Left ventricle myocardium inferior (tissue), 1 donor: ENCODE results near the gene MEIS1. TPM values are rescaled to one million over a fixed set of nuclear protein-coding genes. Genes with fewer than 3 reads are reported as not detected.
"Not testable (repeated sequence)": the region's sequence is repeated elsewhere in the genome, so short reads cannot be mapped to it uniquely, and the experiment has no call there.

Experiments
- DNase-seq: peaks from one replicate; pipeline ENCODE4 v3.0.0-alpha.2; 2020
- H3K27ac ChIP-seq: fragments of 200-600 bp; replicated peaks from 2 replicates; pipeline ENCODE4 v1.8.0; 2021
- H3K27me3 ChIP-seq: fragments of 200-600 bp; 2 replicates; pipeline ENCODE4 v1.8.0; 2021; ENCODE audit warnings: low read depth
- H3K36me3 ChIP-seq: fragments of 200-600 bp; 2 replicates; pipeline ENCODE4 v1.8.0; 2021
- H3K4me1 ChIP-seq: fragments of 200-600 bp; 2 replicates; pipeline ENCODE4 v1.8.0; 2021
- H3K4me3 ChIP-seq: fragments of 200-600 bp; 2 replicates; pipeline ENCODE4 v1.8.0; 2021; ENCODE audit warnings: mild to moderate bottlenecking, moderate library complexity
- H3K9me3 ChIP-seq: fragments of 200-600 bp; replicated peaks from 2 replicates; pipeline ENCODE4 v1.8.0; 2021
- intact Hi-C: fragments of 100-400 bp; cut with micrococcal nuclease; formaldehyde crosslinking; loops from one replicate; pipeline ENCODE4 v1.11.0; 2022
- long read RNA-seq: library from polyadenylated mRNA; unstranded; transcript quantifications from one replicate; pipeline ENCODE4 v2.0.0, GENCODE V29; 2021
- total RNA-seq: library from RNA; stranded (reverse); fragmentation: NEBNext Ultra II Directional; extraction: Animal tissue kit (Norgen Biotek cat#: 25700); gene quantifications from one replicate; pipeline ENCODE4 v1.2.1, GENCODE V29; 2021
- TF ChIP-seq, protein P1 (sequence below): fragments of 200-600 bp; IDR thresholded peaks from 2 replicates; pipeline ENCODE4 v1.8.0; 2021; ENCODE audit warnings: antibody characterized with exemption, mild to moderate bottlenecking, borderline replicate concordance
- donor health status: DM: no; HTN: yes; CAD: no; lungs with severe emphysema.

The MEIS1 gene
- 38.0 TPM for total RNA-seq
- long read RNA-seq, partial matches to known transcripts = 5 of 18 reads
- long read RNA-seq, other reads (novel, unspliced or antisense) = 10 of 18 reads

DNA sequence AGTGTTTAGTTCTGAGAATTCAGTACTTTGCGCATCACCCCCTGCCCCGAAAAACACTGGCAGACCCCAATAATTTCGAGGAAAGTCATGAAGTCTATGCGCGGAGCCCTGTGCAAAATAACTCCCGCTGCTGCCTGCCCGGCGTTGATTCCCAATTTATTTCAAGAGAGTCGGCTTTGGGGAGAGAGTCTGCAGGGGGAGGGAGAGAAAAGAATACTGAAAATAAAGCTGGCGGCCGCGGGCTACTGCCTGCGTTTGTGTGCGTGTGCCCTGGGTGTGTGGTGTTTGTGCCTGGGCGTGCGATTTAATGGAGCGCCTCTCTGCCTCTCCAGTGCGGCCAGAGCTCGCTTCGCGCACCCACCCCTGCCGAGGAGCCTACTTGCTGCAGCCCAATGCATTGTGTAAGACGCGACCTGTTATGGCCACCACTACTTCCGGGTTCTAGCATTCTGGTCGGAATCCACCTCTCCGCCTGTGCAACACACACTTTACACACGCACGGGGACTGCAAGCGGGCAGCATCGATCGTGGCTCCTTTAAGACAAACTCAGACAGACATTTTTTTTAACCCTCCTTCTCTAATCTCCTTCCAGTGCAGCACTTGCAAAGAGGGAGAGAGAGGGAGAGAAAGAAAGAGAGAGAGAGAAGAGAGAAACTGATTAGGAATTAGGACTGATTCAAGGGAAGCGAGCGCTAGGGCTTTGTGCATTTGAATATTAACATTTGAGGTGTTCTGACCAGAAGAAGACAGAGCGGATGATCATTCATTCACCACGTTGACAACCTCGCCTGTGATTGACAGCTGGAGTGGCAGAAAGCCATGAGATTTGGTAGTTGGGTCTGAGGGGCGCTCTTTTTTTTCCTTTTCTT is at the start of gene MEIS1:
Gene MEIS1 (plus strand): TSS at position 447 of the 870 bp plus-strand sequence. CDS start 732 bp downstream, outside the sequence.
- H3K9me3 ChIP-seq = no peaks in the 10 kb centered on the region
- peak; percentile 89 for DNase-seq
- peaks cover 38% of the 10 kb centered on the region for H3K27me3 ChIP-seq
- peak within 1 kb of the TSS; percentile 81 for H3K4me3 ChIP-seq
- intact Hi-C loops = no loop called here
- H3K36me3 ChIP-seq = no peaks in the 10 kb centered on the region
- TF ChIP-seq, protein P1, sequence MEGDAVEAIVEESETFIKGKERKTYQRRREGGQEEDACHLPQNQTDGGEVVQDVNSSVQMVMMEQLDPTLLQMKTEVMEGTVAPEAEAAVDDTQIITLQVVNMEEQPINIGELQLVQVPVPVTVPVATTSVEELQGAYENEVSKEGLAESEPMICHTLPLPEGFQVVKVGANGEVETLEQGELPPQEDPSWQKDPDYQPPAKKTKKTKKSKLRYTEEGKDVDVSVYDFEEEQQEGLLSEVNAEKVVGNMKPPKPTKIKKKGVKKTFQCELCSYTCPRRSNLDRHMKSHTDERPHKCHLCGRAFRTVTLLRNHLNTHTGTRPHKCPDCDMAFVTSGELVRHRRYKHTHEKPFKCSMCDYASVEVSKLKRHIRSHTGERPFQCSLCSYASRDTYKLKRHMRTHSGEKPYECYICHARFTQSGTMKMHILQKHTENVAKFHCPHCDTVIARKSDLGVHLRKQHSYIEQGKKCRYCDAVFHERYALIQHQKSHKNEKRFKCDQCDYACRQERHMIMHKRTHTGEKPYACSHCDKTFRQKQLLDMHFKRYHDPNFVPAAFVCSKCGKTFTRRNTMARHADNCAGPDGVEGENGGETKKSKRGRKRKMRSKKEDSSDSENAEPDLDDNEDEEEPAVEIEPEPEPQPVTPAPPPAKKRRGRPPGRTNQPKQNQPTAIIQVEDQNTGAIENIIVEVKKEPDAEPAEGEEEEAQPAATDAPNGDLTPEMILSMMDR = no peak
- peak within 1 kb of the TSS; percentile 96 for H3K27ac ChIP-seq
- peaks cover 25% of the 10 kb centered on the region for H3K4me1 ChIP-seq

DNA sequence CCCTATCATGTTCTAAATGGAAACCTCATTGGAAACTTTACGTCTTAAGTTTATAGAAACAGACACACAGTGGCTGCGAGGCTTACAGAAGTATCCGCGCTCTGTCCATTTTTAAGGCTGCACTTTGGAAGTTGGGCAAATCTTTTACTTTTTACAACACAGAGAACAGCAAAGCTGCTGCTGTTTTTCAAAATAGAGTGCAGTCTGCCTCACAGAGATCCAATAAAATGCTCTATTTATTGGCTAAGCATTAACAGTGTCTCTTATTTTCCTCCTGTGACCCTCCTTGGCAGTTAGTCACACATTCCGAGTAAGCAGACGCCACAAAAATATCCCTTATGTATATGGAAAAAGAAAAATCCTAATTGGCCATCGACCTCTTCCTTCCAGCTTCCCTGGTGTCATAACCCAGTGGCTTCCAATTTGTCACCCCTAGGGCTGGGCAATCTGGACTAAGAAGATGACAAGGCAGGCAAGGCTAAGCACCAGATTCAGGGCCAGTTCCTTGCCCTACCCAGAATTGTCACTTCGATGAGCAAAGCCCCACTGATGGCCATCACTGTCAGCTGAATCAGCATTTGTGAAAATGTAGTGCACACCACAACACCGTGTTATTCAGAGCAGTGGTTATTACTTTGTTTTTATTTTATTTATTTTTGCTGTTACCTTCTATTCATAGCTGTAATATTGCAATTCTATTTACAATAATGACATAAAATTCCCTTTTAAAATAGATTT is 47.7 kb upstream of the MEIS1 start:
- H3K27ac ChIP-seq = no peak overlapping the region

DNA sequence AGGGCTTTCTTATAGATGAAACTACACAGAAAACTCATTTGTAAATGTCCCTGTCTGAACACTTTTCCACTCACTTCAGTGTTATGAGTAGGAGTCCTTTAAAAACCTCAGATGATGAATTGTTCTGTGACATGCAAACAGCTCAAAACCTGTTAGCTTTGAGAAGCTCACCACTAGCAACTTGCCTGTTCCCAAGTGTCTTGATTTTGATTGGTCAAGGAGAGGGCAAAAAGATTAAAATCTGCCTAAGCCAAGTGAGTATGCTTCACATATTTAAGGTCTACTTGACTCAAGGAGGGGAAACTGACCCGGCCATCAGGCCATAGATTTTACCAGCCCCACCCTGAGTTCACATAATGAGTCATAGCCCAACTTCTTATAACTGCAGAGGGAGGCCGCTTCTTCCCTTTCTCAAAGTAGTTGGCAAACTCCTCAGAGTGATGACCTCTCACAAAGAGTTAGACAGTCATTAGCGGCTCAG is 45.2 kb upstream of the MEIS1 start:
- intact Hi-C loops = no loop called here
- no peaks in the 10 kb centered on the region for H3K36me3 ChIP-seq
- no peak overlapping the region for H3K27ac ChIP-seq

More for the DNA sequence above, 47.7 kb upstream of the MEIS1 start:
- H3K4me1 ChIP-seq = no peaks in the 10 kb centered on the region
- no peak for DNase-seq
- H3K36me3 ChIP-seq = no peaks in the 10 kb centered on the region
- H3K27me3 ChIP-seq = peaks cover 27% of the 10 kb centered on the region
- H3K4me3 ChIP-seq = no peak overlapping the region
- TF ChIP-seq, protein P1 = no peak
- H3K9me3 ChIP-seq = no peaks in the 10 kb centered on the region
- intact Hi-C loops = no loop called here

DNA sequence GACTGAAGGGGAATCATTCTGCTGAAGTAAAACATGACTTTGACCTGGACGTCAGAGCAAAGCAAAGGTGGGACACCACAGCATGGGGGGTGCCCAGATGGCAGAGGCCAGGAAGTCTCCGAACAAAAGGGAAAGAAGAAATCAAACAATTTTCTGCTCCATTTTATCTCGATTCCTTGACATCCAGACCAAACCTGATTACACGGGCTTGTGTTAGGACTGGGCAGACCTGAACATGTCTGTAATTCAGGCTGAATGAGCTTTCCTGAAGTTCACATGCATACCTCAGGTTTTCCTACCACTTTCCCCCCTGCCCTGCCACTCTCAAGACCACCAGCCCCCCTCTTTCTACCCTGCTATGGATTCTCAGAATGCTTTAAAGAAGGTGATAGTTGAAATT is 44.8 kb upstream of the MEIS1 start:
- H3K27ac ChIP-seq = no peak overlapping the region
- TF ChIP-seq, protein P1 = no peak
- H3K4me3 ChIP-seq = no peak overlapping the region
- DNase-seq = no peak
- no peaks in the 10 kb centered on the region for H3K9me3 ChIP-seq
- no peaks in the 10 kb centered on the region for H3K36me3 ChIP-seq
- no peaks in the 10 kb centered on the region for H3K4me1 ChIP-seq
- intact Hi-C loops = no loop called here
- H3K27me3 ChIP-seq = peaks cover 11% of the 10 kb centered on the region

More for the DNA sequence above, 45.2 kb upstream of the MEIS1 start:
- Histone ChIP-seq H3K4me3 (no peak overlapping the region), H3K9me3 (no peaks in the 10 kb centered on the region), H3K4me1 (no peaks in the 10 kb centered on the region), H3K27me3 (peaks cover 13% of the 10 kb centered on the region)
- DNase-seq = no peak
- TF ChIP-seq, protein P1 = no peak

DNA sequence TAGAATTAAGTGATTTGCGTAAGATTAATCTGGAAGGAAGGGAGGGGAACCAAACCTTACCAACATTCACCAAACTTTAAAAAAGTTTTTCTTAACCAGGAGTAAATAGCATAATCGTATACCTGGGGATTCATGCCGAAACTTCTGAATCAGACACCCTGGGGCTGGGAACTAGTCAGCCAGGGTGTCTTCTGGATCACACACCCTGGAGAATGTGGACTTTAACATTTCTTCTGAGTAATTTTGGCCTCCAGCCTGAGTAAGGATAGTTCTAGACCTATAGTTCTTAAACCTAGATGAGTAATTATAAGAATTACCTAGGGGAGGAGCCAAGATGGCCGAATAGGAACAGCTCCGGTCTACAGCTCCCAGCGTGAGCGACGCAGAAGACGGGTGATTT is 44.1 kb upstream of the MEIS1 start:
- Histone ChIP-seq H3K27me3 (peaks cover 6% of the 10 kb centered on the region), H3K27ac (no peak overlapping the region), H3K4me3 (no peak overlapping the region), H3K9me3 (no peaks in the 10 kb centered on the region), H3K36me3 (no peaks in the 10 kb centered on the region), H3K4me1 (no peaks in the 10 kb centered on the region)
- TF ChIP-seq, protein P1 = no peak
- no peak for DNase-seq
- intact Hi-C loops = no loop called here

DNA sequence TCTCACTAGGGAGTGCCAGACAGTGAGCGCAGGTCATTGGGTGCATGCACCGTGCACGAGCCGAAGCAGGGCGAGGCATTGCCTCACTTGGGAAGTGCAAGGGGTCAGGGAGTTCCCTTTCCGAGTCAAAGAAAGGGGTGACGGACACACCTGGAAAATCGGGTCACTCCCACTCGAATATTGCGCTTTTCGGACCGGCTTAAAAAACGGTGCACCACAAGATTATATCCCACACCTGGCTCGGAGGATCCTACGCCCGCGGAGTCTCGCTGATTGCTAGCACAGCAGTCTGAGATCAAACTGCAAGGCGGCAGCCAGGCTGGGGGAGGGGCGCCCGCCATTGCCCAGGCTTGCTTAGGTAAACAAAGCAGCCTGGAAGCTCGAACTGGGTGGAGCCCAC is 43.7 kb upstream of the MEIS1 start:
- H3K36me3 ChIP-seq, intact Hi-C loops, H3K9me3 ChIP-seq, H3K27ac ChIP-seq, H3K4me1 ChIP-seq, H3K27me3 ChIP-seq, H3K4me3 ChIP-seq, DNase-seq: not testable (repeated sequence)
